ENCODE results near the gene CPLX1.

Gene CPLX1

DNA sequence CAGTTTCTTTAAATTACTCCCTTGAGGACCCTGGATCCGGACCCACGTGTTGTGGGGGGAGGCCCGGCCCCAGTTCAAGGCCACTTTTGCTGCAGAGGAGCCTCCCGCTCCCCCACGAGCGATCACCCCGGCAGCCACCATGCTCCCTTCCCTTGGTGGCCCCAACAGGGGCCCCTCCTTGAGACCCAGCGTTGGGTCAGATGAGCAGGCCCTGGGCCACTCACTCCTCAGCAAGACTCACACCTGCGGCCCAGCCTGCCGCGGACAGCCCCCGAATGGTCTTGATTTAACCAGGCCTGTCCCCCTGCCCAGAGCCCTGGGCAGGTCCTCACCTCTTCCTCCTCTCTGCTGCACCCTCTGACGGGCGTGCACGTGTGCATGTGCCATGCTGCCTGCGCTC is 4.3 kb downstream of the CPLX1 start:
- H4K20me1 ChIP-seq (ENCODE audit: insufficient read depth, low read length, poor library complexity, severe bottlenecking): no peaks in the 10 kb centered on the region
- no peak overlapping the region for H2AFZ ChIP-seq (ENCODE audit: low read length)
- H3K9me2 ChIP-seq (replicated peaks; ENCODE audit: low read depth, low read length): no peaks in the 10 kb centered on the region
- no peaks in the 10 kb centered on the region; the same call in 1 of the 2 replicates for H3K9me3 ChIP-seq (ENCODE audit: insufficient read depth, low read depth, low read length)
- H3K36me3 ChIP-seq (ENCODE audit: insufficient read depth, low read length): no peaks in the 10 kb centered on the region
- H3K9ac ChIP-seq (ENCODE audit: low read depth, low read length, poor library complexity, severe bottlenecking): no peak overlapping the region
- H3K4me3 ChIP-seq (ENCODE audit: low read length, poor library complexity, severe bottlenecking): no peak overlapping the region
- no peaks in the 10 kb centered on the region for H3K27me3 ChIP-seq (ENCODE audit: insufficient read depth, low read length, poor library complexity, severe bottlenecking)
- no peak for TF ChIP-seq EZH2phosphoT487 (IDR thresholded peaks at IDR 0.05; ENCODE audit: borderline replicate concordance)
- TF ChIP-seq, protein P1, sequence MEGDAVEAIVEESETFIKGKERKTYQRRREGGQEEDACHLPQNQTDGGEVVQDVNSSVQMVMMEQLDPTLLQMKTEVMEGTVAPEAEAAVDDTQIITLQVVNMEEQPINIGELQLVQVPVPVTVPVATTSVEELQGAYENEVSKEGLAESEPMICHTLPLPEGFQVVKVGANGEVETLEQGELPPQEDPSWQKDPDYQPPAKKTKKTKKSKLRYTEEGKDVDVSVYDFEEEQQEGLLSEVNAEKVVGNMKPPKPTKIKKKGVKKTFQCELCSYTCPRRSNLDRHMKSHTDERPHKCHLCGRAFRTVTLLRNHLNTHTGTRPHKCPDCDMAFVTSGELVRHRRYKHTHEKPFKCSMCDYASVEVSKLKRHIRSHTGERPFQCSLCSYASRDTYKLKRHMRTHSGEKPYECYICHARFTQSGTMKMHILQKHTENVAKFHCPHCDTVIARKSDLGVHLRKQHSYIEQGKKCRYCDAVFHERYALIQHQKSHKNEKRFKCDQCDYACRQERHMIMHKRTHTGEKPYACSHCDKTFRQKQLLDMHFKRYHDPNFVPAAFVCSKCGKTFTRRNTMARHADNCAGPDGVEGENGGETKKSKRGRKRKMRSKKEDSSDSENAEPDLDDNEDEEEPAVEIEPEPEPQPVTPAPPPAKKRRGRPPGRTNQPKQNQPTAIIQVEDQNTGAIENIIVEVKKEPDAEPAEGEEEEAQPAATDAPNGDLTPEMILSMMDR (conservative IDR thresholded peaks at IDR 0.05; ENCODE audit: low read length): no peak
- no peaks in the 10 kb centered on the region for H3F3A ChIP-seq (ENCODE audit: low read depth)
- H3K4me1 ChIP-seq (ENCODE audit: insufficient read depth, low read length, poor library complexity, severe bottlenecking): no peaks in the 10 kb centered on the region
- no peak overlapping the region for H3K4me2 ChIP-seq (ENCODE audit: low read depth, low read length, poor library complexity, severe bottlenecking)
- no peaks in the 10 kb centered on the region for H3K79me2 ChIP-seq (ENCODE audit: insufficient read depth, low read length)

DNA sequence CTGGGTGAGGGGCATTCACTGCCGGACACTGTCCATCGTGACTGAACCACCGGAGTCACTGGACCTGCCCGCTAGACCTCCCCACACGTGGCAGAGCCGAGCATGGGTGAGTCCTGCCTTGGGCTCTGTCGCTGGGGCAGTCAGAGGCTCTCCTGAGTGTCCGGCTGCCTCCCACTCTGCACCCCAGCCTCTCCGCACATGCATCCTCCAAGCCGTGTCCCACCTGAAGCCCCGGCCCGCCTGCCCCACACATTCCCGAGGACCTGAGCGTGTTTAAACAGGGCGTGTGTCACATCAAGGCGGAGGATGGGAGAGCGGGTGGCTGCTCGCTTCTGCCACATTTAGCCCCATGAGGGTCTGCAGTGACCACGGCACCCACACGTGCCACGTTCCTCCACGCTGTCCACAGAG is 4.7 kb downstream of the CPLX1 start:
- TF ChIP-seq, protein P1 (conservative IDR thresholded peaks at IDR 0.05; ENCODE audit: low read length): no peak
- TF ChIP-seq EZH2phosphoT487 (IDR thresholded peaks at IDR 0.05; ENCODE audit: borderline replicate concordance): no peak
- Histone ChIP-seq H4K20me1 (ENCODE audit: insufficient read depth, low read length, poor library complexity, severe bottlenecking) (no peaks in the 10 kb centered on the region), H3K9me3 (ENCODE audit: insufficient read depth, low read depth, low read length) (no peaks in the 10 kb centered on the region; the same call in 1 of the 2 replicates), H3K36me3 (ENCODE audit: insufficient read depth, low read length) (no peaks in the 10 kb centered on the region), H2AFZ (ENCODE audit: low read length) (no peak overlapping the region), H3K4me1 (ENCODE audit: insufficient read depth, low read length, poor library complexity, severe bottlenecking) (no peaks in the 10 kb centered on the region), H3K27me3 (ENCODE audit: insufficient read depth, low read length, poor library complexity, severe bottlenecking) (no peaks in the 10 kb centered on the region), H3F3A (ENCODE audit: low read depth) (no peaks in the 10 kb centered on the region), H3K9ac (ENCODE audit: low read depth, low read length, poor library complexity, severe bottlenecking) (no peak overlapping the region), H3K4me3 (ENCODE audit: low read length, poor library complexity, severe bottlenecking) (no peak overlapping the region), H3K9me2 (replicated peaks; ENCODE audit: low read depth, low read length) (no peaks in the 10 kb centered on the region), H3K79me2 (ENCODE audit: insufficient read depth, low read length) (no peaks in the 10 kb centered on the region), H3K4me2 (ENCODE audit: low read depth, low read length, poor library complexity, severe bottlenecking) (no peak overlapping the region)

DNA sequence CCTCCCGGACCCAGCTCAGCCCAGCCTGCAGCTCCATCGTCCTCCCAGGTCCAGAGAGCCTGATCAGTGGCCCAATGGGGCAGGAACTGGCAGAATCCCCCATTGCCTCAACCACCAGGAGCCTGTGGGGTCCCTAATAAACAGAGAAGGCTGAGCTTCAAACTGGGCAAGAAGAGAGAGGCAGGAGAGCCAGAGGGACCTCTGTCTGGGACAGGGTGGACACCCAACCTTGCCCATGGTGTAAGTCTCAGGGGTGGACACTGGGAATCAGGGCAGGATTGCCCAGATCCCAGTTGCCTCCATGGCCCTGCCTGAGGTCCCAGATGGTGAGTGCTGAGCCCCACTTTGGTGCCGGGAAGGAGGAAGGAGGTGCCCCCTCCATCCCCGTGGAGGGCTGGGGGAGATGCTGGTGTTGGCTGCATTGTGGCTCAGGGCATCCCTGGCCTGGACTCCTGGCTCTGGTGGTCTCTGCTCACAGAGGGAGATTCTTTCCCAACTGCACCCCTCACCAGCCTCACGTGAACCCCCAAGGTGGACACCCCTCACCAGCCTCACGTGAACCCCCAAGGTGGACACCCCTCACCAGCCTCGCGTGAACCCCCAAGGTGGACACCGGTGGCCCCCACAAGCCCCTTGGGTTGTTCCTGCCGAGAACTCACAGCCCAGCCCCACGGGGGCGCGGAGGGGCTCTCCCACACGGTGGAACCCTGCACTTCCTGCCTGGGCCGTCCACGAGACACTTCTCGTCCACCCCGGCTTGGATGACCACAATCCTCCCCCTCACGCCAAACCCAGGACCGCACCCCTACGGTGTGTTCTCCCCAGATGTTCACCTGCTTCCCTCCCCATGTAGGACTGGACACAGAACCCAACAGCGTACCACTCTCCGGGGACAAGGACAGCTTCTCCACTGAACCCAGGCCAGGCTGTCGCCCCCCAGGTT is 5.4 kb downstream of the CPLX1 start:
- Histone ChIP-seq H3K9me3 (ENCODE audit: insufficient read depth, low read depth, low read length) (no peaks in the 10 kb centered on the region; the same call in 1 of the 2 replicates), H3K4me1 (ENCODE audit: insufficient read depth, low read length, poor library complexity, severe bottlenecking) (no peaks in the 10 kb centered on the region), H3K4me3 (ENCODE audit: low read length, poor library complexity, severe bottlenecking) (no peak overlapping the region), H3K79me2 (ENCODE audit: insufficient read depth, low read length) (no peaks in the 10 kb centered on the region), H3K9ac (ENCODE audit: low read depth, low read length, poor library complexity, severe bottlenecking) (no peak overlapping the region), H3K9me2 (replicated peaks; ENCODE audit: low read depth, low read length) (no peaks in the 10 kb centered on the region), H3K4me2 (ENCODE audit: low read depth, low read length, poor library complexity, severe bottlenecking) (no peak overlapping the region), H3F3A (ENCODE audit: low read depth) (no peaks in the 10 kb centered on the region), H2AFZ (ENCODE audit: low read length) (no peak overlapping the region), H4K20me1 (ENCODE audit: insufficient read depth, low read length, poor library complexity, severe bottlenecking) (no peaks in the 10 kb centered on the region), H3K27me3 (ENCODE audit: insufficient read depth, low read length, poor library complexity, severe bottlenecking) (no peaks in the 10 kb centered on the region), H3K36me3 (ENCODE audit: insufficient read depth, low read length) (no peaks in the 10 kb centered on the region)
- TF ChIP-seq EZH2phosphoT487 (IDR thresholded peaks at IDR 0.05; ENCODE audit: borderline replicate concordance): no peak
- TF ChIP-seq, protein P1 (conservative IDR thresholded peaks at IDR 0.05; ENCODE audit: low read length): no peak
